Muscle of leg (tissue), 11 donors: ENCODE data around the gene IL9R. TPM values are rescaled to one million over a fixed set of nuclear protein-coding genes. Genes with fewer than 3 reads are reported as not detected.
"Not testable (repeated sequence)": the region's sequence is repeated elsewhere in the genome, so short reads cannot be mapped to it uniquely, and the experiment has no call there.

ENCODE experiments used
- DNase-seq: peaks from one replicate; pipeline ENCODE4 v3.0.0; 2013
- H3K27ac ChIP-seq: one replicate; pipeline ENCODE4 v1.5.1; 2013; ENCODE audit warnings: mild to moderate bottlenecking, low read length, control low read depth
- H3K27me3 ChIP-seq: one replicate; pipeline ENCODE4 v1.6.1; 2013; ENCODE audit warnings: low read length; ENCODE audit not compliant: control insufficient read depth, insufficient read depth
- H3K36me3 ChIP-seq: one replicate; pipeline ENCODE4 v1.6.1; 2013; ENCODE audit warnings: low read length; ENCODE audit not compliant: control insufficient read depth, insufficient read depth
- H3K4me1 ChIP-seq: one replicate; pipeline ENCODE4 v1.6.1; 2013; ENCODE audit warnings: low read length; ENCODE audit not compliant: control insufficient read depth, insufficient read depth
- H3K4me3 ChIP-seq: one replicate; pipeline ENCODE4 v1.5.1; 2013; ENCODE audit warnings: low read length, control low read depth
- H3K9me3 ChIP-seq: replicated peaks from 2 replicates; pipeline ENCODE4 v1.6.1; 2013; ENCODE audit warnings: low read depth, low read length; ENCODE audit not compliant: control insufficient read depth
- WGBS: methylation state at CpG from one replicate; pipeline ENCODE4 v1.1.5; 2013; ENCODE audit warnings: missing lambda C conversion rate; ENCODE audit not compliant: insufficient coverage; 5-methylcytosine and 5-hydroxymethylcytosine counted together
- polyA plus RNA-seq, 8 donors: library from polyadenylated mRNA; unstranded; fragments of 120-200 nt; gene quantifications; one replicate each; pipeline versions ENCODE4 v1.2.1 to v1.2.3, GENCODE V29; 2013; ENCODE audit warnings: inconsistent platforms in 1 of 8, low replicate concordance in 1 of 8; ENCODE audit not compliant: insufficient read length in 8 of 8, insufficient read depth in 1 of 8
- total RNA-seq: library from RNA; stranded (reverse); fragments of 120-200 nt; gene quantifications from one replicate; pipeline ENCODE4 v1.2.4, GENCODE V29; 2013

IL9R gene
- total and polyA plus RNA-seq, 9 donors, result 0.11 TPM; not detected in 8

DNA sequence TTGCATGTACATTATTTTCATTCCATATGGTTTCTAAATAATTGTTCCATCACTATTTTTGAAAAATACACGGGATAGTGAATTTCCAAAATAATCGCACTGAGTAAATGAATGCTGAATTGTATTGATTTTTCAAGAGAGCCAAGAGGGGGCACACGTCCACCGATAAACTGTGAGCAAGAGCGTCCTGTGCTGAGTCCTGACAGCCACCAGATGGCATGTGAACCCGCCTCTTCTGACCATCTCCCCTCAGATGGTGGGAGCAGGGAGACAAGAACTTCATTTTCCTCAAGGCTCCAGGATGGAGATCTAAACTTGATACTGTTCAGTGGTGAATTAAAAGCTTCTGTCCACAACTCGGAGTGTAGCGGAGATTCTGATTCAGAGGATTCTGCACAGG is 30.6 kb upstream of the IL9R start:
- Histone ChIP-seq H3K27me3 (no peaks in the 10 kb centered on the region), H3K4me3 (no peak overlapping the region), H3K4me1 (no peaks in the 10 kb centered on the region), H3K27ac (no peak overlapping the region), H3K36me3 (no peaks in the 10 kb centered on the region), H3K9me3 (peaks cover 12% of the 10 kb centered on the region)
- 51% methylated on average over 3 of the region's 8 CpGs for WGBS
- DNase-seq, result no peak

DNA sequence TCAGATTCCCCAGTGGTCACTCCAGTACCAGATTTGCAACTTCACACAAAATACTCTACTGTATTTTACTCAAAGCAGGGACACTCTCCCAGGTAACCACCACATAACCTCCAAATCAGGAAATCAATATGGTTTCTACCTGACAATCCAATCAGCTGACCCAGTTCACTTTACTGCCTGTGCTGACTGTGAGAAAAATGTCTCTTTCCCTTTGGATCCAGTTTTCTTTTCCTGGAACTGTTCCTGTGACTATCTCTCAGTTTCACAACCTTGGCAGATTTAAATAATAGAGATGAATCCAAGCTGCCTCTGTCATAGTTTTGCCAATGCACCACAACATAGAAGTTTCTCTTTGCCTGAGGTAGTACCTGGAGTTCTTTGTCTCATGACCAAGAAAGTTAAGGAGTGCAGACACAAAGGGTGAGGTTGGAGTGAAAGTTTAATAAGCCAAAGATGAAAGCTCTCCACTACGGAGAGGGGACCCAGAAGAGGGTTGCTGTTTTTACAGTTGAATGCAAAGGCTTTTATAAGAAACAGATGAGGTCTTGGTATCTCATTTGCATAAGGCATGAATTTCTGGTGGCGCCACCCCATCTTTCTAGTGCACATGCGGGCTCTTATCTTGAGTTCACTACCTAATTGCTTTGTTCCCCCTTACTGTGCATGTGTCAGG is 29.7 kb upstream of the IL9R start:
- H3K27me3 ChIP-seq, result no peaks in the 10 kb centered on the region
- DNase-seq, result no peak
- H3K4me1 ChIP-seq, result no peaks in the 10 kb centered on the region
- no peak overlapping the region for H3K27ac ChIP-seq
- H3K9me3 ChIP-seq, result peaks cover 12% of the 10 kb centered on the region
- no peak overlapping the region for H3K4me3 ChIP-seq
- 86% methylated on average over 1 of the region's 3 CpGs for WGBS
- H3K36me3 ChIP-seq, result no peaks in the 10 kb centered on the region

DNA sequence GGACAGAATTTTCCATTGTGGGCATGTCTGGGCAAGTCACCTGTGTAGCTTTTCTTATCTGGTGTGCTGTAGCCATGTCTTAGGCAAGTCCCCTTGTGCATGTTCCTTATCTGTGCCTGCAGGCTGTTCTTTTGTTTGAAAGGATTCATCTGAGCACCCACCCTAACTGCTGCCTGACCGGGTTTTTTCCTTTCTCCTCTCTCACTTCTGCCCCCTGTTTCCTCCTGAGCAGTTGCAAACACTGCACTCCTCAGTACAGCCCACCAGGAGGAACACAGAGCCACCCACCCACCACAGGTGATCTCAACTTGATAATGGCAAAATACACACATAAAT is 29.2 kb upstream of the IL9R start:
- WGBS, result 60% methylated on average over 1 of the region's 1 CpG
- no peaks in the 10 kb centered on the region for H3K27me3 ChIP-seq
- H3K4me1 ChIP-seq, result no peaks in the 10 kb centered on the region
- DNase-seq, result no peak
- H3K9me3 ChIP-seq, result peaks cover 10% of the 10 kb centered on the region
- H3K27ac ChIP-seq, result no peak overlapping the region
- H3K4me3 ChIP-seq, result no peak overlapping the region
- H3K36me3 ChIP-seq, result no peaks in the 10 kb centered on the region

DNA sequence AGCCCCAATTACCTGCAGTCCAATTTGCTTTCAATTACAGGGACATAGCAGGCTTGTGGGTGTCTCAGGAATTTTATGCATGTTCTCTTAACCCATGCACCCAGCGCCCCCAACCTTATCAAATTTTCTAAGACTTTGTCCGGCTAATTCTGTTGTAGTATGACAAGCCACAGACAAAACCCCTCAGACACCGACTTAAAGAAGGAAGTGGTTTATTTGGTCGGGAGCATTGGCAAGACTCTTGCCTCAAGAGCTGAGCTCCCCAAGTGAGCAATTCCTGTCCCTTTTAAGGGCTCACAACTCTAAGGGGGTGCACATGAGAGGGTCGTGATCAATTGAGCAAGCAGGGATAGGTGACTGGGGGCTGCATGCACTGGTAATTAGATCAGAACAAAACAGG is 28.7 kb upstream of the IL9R start:
- DNase-seq, result no peak
- no peaks in the 10 kb centered on the region for H3K27me3 ChIP-seq
- WGBS, result no CpG with 5 or more reads among the region's 5 CpGs
- H3K27ac ChIP-seq, result no peak overlapping the region
- H3K4me3 ChIP-seq, result no peak overlapping the region
- H3K36me3 ChIP-seq, result no peaks in the 10 kb centered on the region
- peaks cover 6% of the 10 kb centered on the region for H3K9me3 ChIP-seq
- H3K4me1 ChIP-seq, result no peaks in the 10 kb centered on the region

DNA sequence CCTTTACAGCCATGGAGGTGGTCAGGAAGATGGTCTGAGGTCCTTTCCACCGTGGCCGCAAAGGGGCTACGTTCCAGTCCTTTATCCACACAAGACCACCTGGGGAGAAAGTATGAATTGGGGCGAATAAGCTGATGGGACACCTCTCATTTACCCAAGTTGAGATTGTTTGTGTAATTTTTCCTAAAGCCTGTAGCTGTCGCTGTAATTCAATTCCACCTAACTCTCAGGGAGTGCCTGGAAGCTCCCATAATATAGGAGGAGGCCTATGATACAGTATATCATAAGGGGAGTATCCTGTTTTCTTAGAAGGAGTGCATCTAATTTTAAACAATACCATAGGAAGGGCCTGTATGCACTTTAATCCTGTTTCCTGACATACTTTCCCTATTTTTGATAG is 25.8 kb upstream of the IL9R start:
- no CpG with 5 or more reads among the region's 5 CpGs for WGBS
- not testable (repeated sequence) for H3K27me3 ChIP-seq, H3K27ac ChIP-seq, H3K36me3 ChIP-seq, H3K9me3 ChIP-seq, H3K4me3 ChIP-seq, DNase-seq, H3K4me1 ChIP-seq

DNA sequence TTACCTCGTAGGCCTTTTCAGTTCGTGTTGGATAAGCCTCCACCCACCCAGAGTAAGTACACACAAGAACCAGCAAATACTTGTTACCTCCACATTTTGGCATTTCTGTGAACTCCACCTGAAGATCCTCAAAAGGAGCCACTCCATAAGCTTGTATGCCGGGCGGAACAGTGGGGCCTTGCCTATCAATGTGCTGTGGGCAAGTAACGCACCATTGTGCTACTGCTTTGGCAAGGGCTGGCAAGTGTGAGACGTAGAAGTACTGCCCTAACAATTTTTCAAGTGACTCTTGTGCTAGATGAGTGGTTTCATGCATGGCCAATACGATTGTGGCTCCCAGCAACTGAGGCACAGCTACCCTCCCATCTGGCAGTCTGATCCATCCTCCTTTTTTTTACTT is 25.3 kb upstream of the IL9R start:
- H3K4me3 ChIP-seq, H3K27me3 ChIP-seq, DNase-seq, H3K4me1 ChIP-seq, H3K27ac ChIP-seq, H3K9me3 ChIP-seq, H3K36me3 ChIP-seq: not testable (repeated sequence)
- WGBS, result 69% methylated on average over 4 of the region's 7 CpGs

DNA sequence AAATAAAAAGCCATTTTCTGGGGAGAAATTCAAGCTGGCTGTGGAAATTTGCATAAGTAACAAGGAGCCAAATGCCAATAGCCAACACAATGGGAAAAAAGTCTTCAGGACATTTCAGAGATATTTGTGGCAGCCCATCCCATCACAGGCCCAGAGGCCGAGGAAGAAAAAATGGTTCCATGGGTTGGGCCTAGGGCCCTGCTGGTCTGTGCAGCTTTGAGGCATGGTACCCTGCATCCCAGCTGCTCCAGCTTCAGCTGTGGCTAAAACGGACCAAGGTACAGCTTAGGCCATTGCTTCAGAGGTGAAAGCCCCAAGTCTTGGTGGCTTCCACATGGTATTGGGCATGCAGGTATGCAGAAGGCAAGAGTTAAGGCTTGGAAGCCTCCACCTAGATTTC is 14.2 kb upstream of the IL9R start:
- 75% methylated on average over 2 of the region's 2 CpGs for WGBS
- no peak for DNase-seq
- no peaks in the 10 kb centered on the region for H3K36me3 ChIP-seq

DNA sequence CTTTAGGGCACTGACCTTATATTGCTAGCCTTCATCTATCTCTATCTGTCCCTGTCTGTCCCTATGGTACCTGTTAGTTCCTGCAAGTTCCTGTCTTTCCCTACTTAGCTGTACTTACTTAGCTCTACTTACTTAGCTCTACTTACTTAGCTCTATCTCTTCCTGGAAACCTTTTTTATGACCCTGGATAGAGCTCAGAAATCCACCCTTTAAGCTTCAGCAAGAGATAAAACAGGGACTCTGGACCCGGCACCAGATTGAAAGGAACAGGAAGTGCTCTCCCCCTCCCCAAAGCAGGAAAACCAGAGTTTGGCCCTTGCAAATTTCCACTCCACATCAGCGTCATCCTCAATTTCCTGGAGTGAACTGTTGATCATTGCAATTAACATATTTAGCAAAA is 12.3 kb upstream of the IL9R start:
- H3K27ac ChIP-seq, result no peak overlapping the region
- WGBS, result 57% methylated on average over 1 of the region's 2 CpGs
- peaks cover 21% of the 10 kb centered on the region for H3K9me3 ChIP-seq
- no peak for DNase-seq
- H3K4me1 ChIP-seq, result no peaks in the 10 kb centered on the region
- no peaks in the 10 kb centered on the region for H3K27me3 ChIP-seq
- no peak overlapping the region for H3K4me3 ChIP-seq
- no peaks in the 10 kb centered on the region for H3K36me3 ChIP-seq

More for the DNA sequence above, 14.2 kb upstream of the IL9R start:
- H3K27me3 ChIP-seq, result no peaks in the 10 kb centered on the region
- H3K4me3 ChIP-seq, result no peak overlapping the region
- H3K4me1 ChIP-seq, result no peaks in the 10 kb centered on the region
- no peak overlapping the region for H3K27ac ChIP-seq
- H3K9me3 ChIP-seq, result peaks cover 19% of the 10 kb centered on the region

DNA sequence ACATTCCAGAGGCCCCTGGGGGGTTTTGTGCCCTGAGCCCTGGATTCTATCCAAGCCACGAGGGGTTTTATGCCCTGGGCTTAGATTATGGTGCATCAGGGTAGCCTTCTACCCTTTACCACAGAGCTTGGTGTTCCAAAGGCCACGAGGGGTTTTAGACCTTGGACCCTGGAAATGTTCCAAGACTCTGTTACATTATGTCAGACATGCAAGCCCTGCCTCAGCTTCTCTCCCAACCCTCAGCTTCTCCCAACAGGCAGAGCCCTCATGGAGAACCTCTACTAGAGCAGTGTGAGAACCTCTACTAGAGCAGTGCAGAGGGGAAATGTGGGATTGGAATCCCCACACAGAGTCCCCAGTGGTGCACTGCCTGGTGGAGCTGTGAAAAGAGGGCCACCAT is 10.5 kb upstream of the IL9R start:
- no CpG with 5 or more reads among the region's 2 CpGs for WGBS
- H3K36me3 ChIP-seq, H3K4me1 ChIP-seq, H3K4me3 ChIP-seq, H3K27me3 ChIP-seq, DNase-seq, H3K27ac ChIP-seq: not testable (repeated sequence)
- peaks cover 19% of the 10 kb centered on the region for H3K9me3 ChIP-seq

DNA sequence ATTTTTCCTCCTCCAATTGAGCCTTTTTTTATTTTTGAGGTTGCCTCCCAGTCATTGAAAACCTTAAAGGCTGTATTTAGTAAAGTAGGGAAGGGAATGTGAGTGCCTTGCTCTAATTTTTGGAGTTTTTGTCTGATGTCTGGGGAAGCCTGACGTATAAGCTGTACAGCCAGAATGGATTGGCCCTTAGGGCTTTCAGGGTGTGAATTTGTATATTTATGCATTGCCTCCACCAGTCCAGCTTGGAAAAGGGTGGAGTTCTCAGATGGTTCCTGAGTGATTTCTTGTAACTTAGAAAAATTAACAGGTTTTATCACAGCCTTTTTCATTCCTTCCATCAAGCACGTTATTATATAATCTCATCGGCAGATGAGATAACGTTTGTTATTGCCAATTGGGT is 8.6 kb upstream of the IL9R start:
- Histone ChIP-seq H3K27ac (no peak overlapping the region), H3K4me3 (no peak overlapping the region), H3K36me3 (no peaks in the 10 kb centered on the region), H3K4me1 (no peaks in the 10 kb centered on the region), H3K9me3 (peaks cover 13% of the 10 kb centered on the region), H3K27me3 (no peaks in the 10 kb centered on the region)
- no peak for DNase-seq
- 100% methylated on average over 1 of the region's 4 CpGs for WGBS

DNA sequence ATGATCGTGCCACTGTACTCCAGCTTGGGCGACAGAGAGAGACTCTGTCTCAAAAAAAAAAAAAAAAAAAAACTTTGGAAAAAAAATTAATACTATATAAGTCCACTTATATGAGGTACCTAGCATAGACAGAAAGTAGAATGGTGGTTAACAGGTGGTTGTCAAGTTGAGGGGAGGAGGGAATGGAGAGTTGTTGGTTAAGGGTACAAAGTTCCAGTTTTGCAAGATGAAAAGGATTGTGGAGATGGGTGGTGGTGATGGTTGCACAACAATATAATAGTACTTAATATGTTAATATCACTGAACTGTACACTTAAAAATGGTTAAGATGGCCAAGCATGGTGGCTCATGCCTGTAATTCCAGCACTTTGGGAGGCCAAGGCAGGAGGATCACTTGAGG is 4.1 kb upstream of the IL9R start:
- WGBS, result no CpG with 5 or more reads among the region's 2 CpGs
- H3K27ac ChIP-seq, result no peak overlapping the region
- peaks cover 6% of the 10 kb centered on the region for H3K9me3 ChIP-seq
- no peaks in the 10 kb centered on the region for H3K36me3 ChIP-seq
- no peak for DNase-seq
- no peaks in the 10 kb centered on the region for H3K4me1 ChIP-seq
- no peak overlapping the region for H3K4me3 ChIP-seq
- no peaks in the 10 kb centered on the region for H3K27me3 ChIP-seq
